Body of pancreas (tissue), 4 donors: ENCODE measurements around the gene PRKAG2.

Experiments
- CTCF ChIP-seq, 7 experiments: fragments of 450-650 bp in 4 of 7; fragments of 200-600 bp in 3 of 7; sonication (generic) in 3 of 7; IDR thresholded peaks; one replicate each; pipeline ENCODE4 v1.5.1; 2016 to 2019; ENCODE audit warnings: antibody characterized with exemption in 7 of 7
- POLR2A ChIP-seq, 3 donors: fragments of 450-650 bp; IDR thresholded peaks; one replicate each; pipeline ENCODE4 v1.6.1; 2016; ENCODE audit warnings: antibody characterized with exemption in 3 of 3, mild to moderate bottlenecking in 2 of 3

- TF ChIP-seq CTCF (IDR thresholded peaks at IDR 0.05) (no peak), POLR2A (IDR thresholded peaks at IDR 0.05) (no peak)
Observed at GRCh38 chr7:151599401-151600227, 277.3 kb downstream of the PRKAG2 start.
